ENCODE results near the gene CDH15. TPM values are rescaled to one million over a fixed set of nuclear protein-coding genes. Genes with fewer than 3 reads are reported as not detected.

CDH15 gene
- polyA plus RNA-seq, 1 donor, result 1.1 TPM

DNA sequence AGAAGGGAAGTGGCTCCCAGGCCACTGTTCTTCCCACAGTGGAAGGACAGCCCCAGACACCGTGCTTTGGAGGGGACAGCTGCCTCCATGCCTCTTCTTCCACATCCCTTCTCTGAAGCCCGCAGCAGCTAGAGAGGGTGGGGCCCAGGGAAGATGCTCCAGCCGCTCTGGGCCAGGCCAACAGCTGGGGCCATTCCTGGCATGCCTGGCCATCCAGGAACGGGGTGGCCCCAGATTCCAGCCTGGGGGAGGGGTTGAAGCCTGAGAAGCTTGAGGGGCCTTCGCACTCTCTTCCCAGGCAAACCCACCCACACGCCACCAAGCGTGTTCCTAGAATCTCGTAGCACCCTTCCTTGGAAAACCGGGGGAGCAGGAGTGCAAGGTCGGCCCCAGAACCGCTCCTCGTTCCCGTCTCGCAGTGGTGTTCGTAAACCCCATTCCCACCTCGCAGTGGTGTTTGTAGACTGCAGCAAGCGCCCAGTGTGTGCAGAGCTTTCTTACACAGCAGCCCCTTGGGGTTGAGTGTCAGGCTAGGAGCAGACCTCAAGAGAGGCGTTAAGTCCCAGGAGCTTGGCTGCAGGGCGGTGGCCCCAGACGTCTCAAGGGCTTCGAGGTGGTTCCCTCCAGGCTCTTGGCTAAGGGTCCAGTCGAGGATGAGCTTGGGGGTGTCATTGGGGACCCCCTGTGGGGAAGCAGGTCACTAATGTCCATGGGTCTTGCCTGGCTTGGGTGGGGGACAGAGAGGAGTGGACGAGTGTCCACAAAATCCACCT, 2.7 kb downstream of the CDH15 start:
- no peak overlapping the region for H3K4me3 ChIP-seq (ENCODE audit: low read length)
- no peaks in the 10 kb centered on the region for H3K36me3 ChIP-seq (ENCODE audit: control insufficient read depth, insufficient read depth, low read length)
- no peak overlapping the region for H3K27ac ChIP-seq (ENCODE audit: low read length)
- peaks cover 43% of the 10 kb centered on the region for H3K27me3 ChIP-seq (ENCODE audit: control insufficient read depth, insufficient read depth, low read length)
- peaks cover 20% of the 10 kb centered on the region for H3K4me1 ChIP-seq (ENCODE audit: control insufficient read depth, insufficient read depth, low read length)
- H3K9me3 ChIP-seq (ENCODE audit: control insufficient read depth, low read depth, low read length), result peaks cover 3% of the 10 kb centered on the region
- no CpG with 5 or more reads among the region's 23 CpGs for WGBS (ENCODE audit: insufficient coverage, low lambda C conversion rate)
- DNase-seq, result no peak

DNA sequence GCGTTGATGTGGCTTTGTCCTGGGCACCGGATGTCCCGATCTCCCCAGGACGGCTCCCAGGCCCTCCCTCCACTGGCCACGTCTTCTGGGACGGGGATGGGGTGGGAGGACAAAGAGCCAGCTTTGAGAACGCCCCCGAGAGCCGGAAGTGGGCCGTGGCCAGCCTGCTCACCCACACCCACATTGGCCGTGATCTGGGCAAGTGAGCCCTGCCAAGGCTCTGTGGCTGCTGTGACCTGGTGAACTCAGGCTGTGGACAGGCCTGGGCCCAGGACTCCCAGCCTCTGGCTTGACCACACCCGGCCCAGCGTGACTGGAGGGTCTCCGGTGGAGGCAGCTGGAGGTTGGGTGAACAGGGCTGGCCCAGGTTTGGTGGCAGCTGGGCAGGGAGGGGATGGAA, 3.3 kb downstream of the CDH15 start:
- H3K27me3 ChIP-seq (ENCODE audit: control insufficient read depth, insufficient read depth, low read length), result peaks cover 37% of the 10 kb centered on the region
- no CpG with 5 or more reads among the region's 14 CpGs for WGBS (ENCODE audit: insufficient coverage, low lambda C conversion rate)

DNA sequence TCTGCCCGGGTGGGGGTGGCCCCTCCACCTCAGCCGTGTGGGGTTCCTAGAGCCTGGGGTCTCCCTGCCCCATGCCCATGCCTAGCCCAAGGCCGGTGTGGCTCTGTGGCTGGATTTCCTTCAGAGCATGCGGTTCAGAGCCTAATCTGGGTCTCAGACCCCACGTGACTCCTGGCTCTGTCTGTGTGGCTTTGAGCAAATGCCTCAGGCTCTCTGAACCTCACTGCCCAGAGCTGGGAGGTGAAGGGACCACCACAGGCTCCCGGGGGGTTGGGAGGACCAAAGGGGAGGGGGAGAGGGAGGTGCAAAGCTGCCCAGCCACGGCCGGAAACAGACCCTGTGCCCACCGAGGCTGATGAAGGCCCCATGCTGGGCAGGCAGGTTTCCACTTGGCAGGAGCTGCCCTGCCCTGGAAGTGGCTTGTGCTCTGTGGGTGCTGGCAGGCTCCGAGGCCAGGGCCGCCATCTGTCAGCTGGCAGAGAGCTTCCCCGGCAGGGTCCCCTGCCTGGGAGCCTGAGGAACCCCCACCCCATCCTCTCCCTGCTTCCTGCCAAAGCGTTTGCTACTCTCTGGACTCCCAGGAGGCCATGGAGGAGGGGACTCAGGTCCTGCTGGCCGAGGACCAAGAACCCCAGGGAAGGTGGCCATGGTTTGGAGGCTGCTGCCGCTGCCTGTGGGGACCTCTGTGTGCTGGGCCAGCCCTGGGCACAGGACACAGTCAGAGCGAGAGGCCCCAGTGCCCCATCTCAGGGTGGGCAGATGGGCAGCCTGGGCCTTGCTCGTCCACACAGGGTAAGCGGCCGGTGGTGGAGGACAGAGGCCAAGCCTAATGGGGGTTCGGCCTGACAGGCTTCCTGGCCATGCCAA, 4.0 kb downstream of the CDH15 start:
- peaks cover 31% of the 10 kb centered on the region for H3K27me3 ChIP-seq (ENCODE audit: control insufficient read depth, insufficient read depth, low read length)
- no CpG with 5 or more reads among the region's 20 CpGs for WGBS (ENCODE audit: insufficient coverage, low lambda C conversion rate)
- peaks cover 15% of the 10 kb centered on the region for H3K4me1 ChIP-seq (ENCODE audit: control insufficient read depth, insufficient read depth, low read length)

More for the DNA sequence above, 3.3 kb downstream of the CDH15 start:
- DNase-seq, result no peak
- Histone ChIP-seq H3K36me3 (ENCODE audit: control insufficient read depth, insufficient read depth, low read length) (no peaks in the 10 kb centered on the region), H3K4me1 (ENCODE audit: control insufficient read depth, insufficient read depth, low read length) (peaks cover 20% of the 10 kb centered on the region), H3K27ac (ENCODE audit: low read length) (no peak overlapping the region), H3K4me3 (ENCODE audit: low read length) (no peak overlapping the region), H3K9me3 (ENCODE audit: control insufficient read depth, low read depth, low read length) (peaks cover 3% of the 10 kb centered on the region)

DNA sequence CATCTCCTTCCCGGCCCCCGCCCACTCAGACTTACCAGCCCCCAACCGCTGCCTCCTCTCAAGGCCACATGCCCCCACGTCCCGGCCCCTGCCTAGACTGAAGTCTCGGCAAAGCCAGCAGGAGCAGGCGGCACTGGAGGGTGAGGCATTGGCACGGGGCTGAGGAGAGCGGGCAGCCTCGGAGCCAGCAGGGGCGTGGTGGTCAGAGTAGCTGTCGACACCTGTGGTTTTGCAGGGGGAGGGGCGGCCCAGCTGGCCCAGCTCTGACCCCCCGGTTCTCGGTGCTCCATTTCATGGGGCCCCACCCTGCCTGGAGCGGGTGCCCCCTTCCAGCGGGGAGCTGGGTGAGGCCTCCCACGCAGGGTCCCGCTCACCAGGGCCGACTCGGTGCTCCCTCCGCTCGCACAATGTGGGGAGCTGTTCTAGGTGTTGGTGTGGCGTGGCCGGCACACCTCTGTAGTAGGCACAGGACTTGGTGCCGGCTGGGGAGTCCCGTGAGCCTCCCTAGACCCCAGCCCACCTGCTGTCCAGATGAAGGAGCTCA, 4.7 kb downstream of the CDH15 start:
- H3K27me3 ChIP-seq (ENCODE audit: control insufficient read depth, insufficient read depth, low read length), result peaks cover 28% of the 10 kb centered on the region
- no peak overlapping the region for H3K27ac ChIP-seq (ENCODE audit: low read length)
- H3K4me1 ChIP-seq (ENCODE audit: control insufficient read depth, insufficient read depth, low read length), result peaks cover 10% of the 10 kb centered on the region
- WGBS (ENCODE audit: insufficient coverage, low lambda C conversion rate), result no CpG with 5 or more reads among the region's 27 CpGs
- no peaks in the 10 kb centered on the region for H3K36me3 ChIP-seq (ENCODE audit: control insufficient read depth, insufficient read depth, low read length)
- peaks cover 3% of the 10 kb centered on the region for H3K9me3 ChIP-seq (ENCODE audit: control insufficient read depth, low read depth, low read length)
- no peak for DNase-seq
- H3K4me3 ChIP-seq (ENCODE audit: low read length), result no peak overlapping the region

More for the DNA sequence above, 4.0 kb downstream of the CDH15 start:
- DNase-seq, result no peak
- Histone ChIP-seq H3K27ac (ENCODE audit: low read length) (no peak overlapping the region), H3K4me3 (ENCODE audit: low read length) (no peak overlapping the region), H3K36me3 (ENCODE audit: control insufficient read depth, insufficient read depth, low read length) (no peaks in the 10 kb centered on the region), H3K9me3 (ENCODE audit: control insufficient read depth, low read depth, low read length) (peaks cover 3% of the 10 kb centered on the region)

DNA sequence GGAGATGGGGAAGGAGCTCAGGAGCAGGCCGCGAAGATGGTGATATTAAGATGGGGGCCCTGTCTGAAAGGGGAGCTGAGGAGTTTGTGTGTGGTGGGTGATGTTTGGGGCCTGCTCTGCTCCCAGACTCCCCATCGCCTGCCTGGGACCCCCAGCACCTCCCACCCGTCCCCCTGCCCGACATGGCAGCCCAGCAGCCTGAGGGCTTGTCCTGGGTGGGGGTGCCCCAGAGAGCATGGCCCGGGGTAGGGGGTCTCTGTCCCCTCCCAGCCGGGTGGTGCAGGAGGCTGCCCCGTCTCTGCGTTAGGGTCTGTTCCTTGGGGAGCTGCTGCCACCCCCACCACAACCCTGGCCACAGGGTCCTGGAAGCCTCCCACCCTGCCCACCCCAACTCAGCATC, 5.2 kb downstream of the CDH15 start:
- peaks cover 27% of the 10 kb centered on the region for H3K27me3 ChIP-seq (ENCODE audit: control insufficient read depth, insufficient read depth, low read length)
- H3K4me3 ChIP-seq (ENCODE audit: low read length), result no peak overlapping the region
- DNase-seq, result no peak
- H3K36me3 ChIP-seq (ENCODE audit: control insufficient read depth, insufficient read depth, low read length), result no peaks in the 10 kb centered on the region
- peaks cover 8% of the 10 kb centered on the region for H3K4me1 ChIP-seq (ENCODE audit: control insufficient read depth, insufficient read depth, low read length)
- H3K9me3 ChIP-seq (ENCODE audit: control insufficient read depth, low read depth, low read length), result peaks cover 3% of the 10 kb centered on the region
- WGBS (ENCODE audit: insufficient coverage, low lambda C conversion rate), result no CpG with 5 or more reads among the region's 9 CpGs
- no peak overlapping the region for H3K27ac ChIP-seq (ENCODE audit: low read length)

DNA sequence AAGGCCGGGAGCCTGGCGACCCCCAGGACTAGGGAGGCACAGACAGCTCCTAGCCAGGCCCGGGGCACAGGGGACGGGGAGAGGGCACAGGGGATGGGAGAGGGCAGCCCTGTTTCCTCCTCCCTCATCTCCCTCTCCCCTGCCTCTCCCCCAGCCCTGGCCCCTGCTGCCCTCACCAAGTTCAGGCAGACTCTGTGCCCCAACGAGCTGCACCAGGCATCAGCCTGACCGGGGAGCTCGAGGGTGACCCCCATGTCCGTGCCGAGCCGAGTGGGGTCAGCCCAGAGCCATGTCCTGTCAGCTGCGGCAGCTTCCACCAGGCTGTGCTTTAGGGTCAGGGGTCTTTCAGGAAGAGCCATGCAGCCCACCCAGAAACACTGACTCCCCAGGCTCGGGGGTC, 6.0 kb downstream of the CDH15 start:
- Histone ChIP-seq H3K27ac (ENCODE audit: low read length) (no peak overlapping the region), H3K9me3 (ENCODE audit: control insufficient read depth, low read depth, low read length) (peaks cover 3% of the 10 kb centered on the region), H3K36me3 (ENCODE audit: control insufficient read depth, insufficient read depth, low read length) (no peaks in the 10 kb centered on the region), H3K4me1 (ENCODE audit: control insufficient read depth, insufficient read depth, low read length) (peaks cover under 1% of the 10 kb centered on the region), H3K27me3 (ENCODE audit: control insufficient read depth, insufficient read depth, low read length) (peaks cover 19% of the 10 kb centered on the region), H3K4me3 (ENCODE audit: low read length) (no peak overlapping the region)
- WGBS (ENCODE audit: insufficient coverage, low lambda C conversion rate), result no CpG with 5 or more reads among the region's 12 CpGs
- DNase-seq, result no peak

DNA sequence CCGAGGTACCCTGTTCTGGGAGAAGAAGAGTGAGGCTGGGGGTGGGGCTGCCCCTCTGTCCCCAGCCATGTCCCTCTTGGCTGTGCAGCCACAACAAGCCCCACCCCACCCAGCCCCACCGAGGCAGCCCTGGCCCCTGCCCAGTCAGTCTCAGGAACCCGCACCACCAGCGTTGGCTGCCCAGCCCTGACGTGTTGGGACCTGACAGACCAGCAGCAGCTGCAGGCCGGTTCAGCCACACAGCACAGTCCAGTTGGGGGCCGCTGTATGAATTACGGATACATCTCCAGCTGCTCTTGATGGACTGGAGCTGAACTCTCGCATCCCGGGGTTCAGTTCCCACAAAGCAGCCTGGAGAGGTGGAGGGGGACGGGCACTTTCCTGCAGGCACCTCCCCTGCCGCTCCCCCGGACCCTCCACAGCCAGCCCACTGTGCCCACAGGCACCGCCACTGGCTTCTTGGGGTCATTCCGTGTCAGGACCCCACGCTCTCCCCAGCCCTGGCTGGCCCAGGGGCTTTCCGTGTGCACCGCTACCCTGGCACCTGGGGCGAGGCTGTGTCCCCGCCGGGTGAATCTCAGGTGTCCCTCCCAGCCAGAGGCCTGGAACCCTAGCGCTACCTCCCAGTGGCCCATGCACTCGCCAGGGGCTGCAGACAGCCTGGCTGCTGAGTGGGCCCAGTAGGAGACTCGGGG, 7.1 kb downstream of the CDH15 start:
- H3K36me3 ChIP-seq (ENCODE audit: control insufficient read depth, insufficient read depth, low read length), result no peaks in the 10 kb centered on the region
- no CpG with 5 or more reads among the region's 24 CpGs for WGBS (ENCODE audit: insufficient coverage, low lambda C conversion rate)
- DNase-seq, result no peak
- peaks cover 8% of the 10 kb centered on the region for H3K27me3 ChIP-seq (ENCODE audit: control insufficient read depth, insufficient read depth, low read length)
- H3K9me3 ChIP-seq (ENCODE audit: control insufficient read depth, low read depth, low read length), result no peaks in the 10 kb centered on the region
- no peak overlapping the region for H3K4me3 ChIP-seq (ENCODE audit: low read length)
- no peak overlapping the region for H3K27ac ChIP-seq (ENCODE audit: low read length)
- H3K4me1 ChIP-seq (ENCODE audit: control insufficient read depth, insufficient read depth, low read length), result no peaks in the 10 kb centered on the region

DNA sequence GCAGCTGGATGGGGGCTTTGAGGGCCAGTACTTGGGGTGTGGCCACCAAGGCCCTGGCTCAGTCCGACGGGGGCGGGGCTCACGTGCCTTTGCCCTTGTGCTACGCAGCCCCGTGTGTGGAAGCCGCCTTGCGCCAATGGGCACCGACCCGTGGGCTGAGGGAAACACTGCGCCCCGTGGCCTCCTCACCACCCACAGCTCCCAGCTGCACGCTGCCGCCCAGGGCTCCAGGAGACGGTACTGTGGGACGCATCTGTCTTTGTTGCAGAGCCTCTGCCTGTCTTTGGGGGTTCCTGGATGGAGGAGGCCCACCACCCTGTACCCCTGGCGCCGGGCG, 7.6 kb downstream of the CDH15 start:
- Histone ChIP-seq H3K9me3 (ENCODE audit: control insufficient read depth, low read depth, low read length) (no peaks in the 10 kb centered on the region), H3K27ac (ENCODE audit: low read length) (no peak overlapping the region), H3K27me3 (ENCODE audit: control insufficient read depth, insufficient read depth, low read length) (peaks cover 11% of the 10 kb centered on the region), H3K4me1 (ENCODE audit: control insufficient read depth, insufficient read depth, low read length) (no peaks in the 10 kb centered on the region), H3K36me3 (ENCODE audit: control insufficient read depth, insufficient read depth, low read length) (no peaks in the 10 kb centered on the region), H3K4me3 (ENCODE audit: low read length) (no peak overlapping the region)
- no CpG with 5 or more reads among the region's 19 CpGs for WGBS (ENCODE audit: insufficient coverage, low lambda C conversion rate)
- DNase-seq, result no peak

DNA sequence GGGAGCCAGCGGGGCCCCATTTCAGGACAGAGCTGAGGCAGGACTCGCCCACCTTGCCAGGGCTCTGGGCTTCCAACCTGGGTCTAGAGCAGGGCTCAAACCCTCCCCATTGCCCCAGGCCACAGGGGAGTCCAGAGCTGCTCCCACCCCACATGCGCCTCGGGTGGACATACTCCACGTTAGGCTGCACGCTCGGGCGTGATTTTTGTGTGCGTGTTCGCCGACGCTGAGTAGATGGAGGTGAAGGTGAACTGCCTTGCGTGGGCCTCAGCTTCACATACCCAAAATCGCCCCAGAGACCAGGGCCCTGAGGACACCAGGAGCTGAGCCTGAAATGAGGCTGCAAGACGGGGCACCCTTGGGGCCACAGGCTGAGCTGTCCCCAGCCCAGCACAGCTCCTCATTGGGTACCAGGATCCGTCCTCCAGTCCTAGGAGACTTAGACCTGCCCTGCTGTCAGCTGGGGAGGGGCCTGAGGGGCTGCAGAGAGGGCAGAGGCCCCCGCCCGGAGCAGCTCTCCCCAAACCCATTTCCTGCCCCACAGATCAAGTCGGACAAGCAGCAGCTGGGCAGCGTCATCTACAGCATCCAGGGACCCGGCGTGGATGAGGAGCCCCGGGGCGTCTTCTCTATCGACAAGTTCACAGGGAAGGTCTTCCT, 8.2 kb downstream of the CDH15 start:
- no peaks in the 10 kb centered on the region for H3K36me3 ChIP-seq (ENCODE audit: control insufficient read depth, insufficient read depth, low read length)
- no peak overlapping the region for H3K4me3 ChIP-seq (ENCODE audit: low read length)
- H3K4me1 ChIP-seq (ENCODE audit: control insufficient read depth, insufficient read depth, low read length), result no peaks in the 10 kb centered on the region
- H3K27me3 ChIP-seq (ENCODE audit: control insufficient read depth, insufficient read depth, low read length), result peaks cover 9% of the 10 kb centered on the region
- DNase-seq, result no peak
- no peak overlapping the region for H3K27ac ChIP-seq (ENCODE audit: low read length)
- peaks cover under 1% of the 10 kb centered on the region for H3K9me3 ChIP-seq (ENCODE audit: control insufficient read depth, low read depth, low read length)
- no CpG with 5 or more reads among the region's 25 CpGs for WGBS (ENCODE audit: insufficient coverage, low lambda C conversion rate)

DNA sequence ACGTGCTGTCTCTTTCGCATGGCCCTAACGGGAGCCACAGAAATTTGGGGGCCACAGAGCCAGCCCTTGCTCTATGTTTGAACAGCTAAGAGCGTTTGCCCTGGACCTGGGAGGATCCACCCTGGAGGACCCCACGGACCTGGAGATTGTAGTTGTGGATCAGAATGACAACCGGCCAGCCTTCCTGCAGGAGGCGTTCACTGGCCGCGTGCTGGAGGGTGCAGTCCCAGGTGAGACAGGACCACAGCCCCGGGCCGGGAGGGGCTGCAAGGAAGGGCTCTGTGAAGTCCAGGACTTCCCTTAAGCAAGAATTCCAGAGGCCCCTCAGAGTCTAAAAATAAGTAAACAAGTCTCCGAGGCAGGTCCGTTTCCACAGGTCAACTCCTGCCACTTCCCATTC, 11.9 kb downstream of the CDH15 start:
- H3K36me3 ChIP-seq (ENCODE audit: control insufficient read depth, insufficient read depth, low read length), result no peaks in the 10 kb centered on the region
- H3K9me3 ChIP-seq (ENCODE audit: control insufficient read depth, low read depth, low read length), result peaks cover 4% of the 10 kb centered on the region
- WGBS (ENCODE audit: insufficient coverage, low lambda C conversion rate), result 0% methylated on average over 1 of the region's 13 CpGs
- no peaks in the 10 kb centered on the region for H3K4me1 ChIP-seq (ENCODE audit: control insufficient read depth, insufficient read depth, low read length)
- H3K27me3 ChIP-seq (ENCODE audit: control insufficient read depth, insufficient read depth, low read length), result peaks cover 17% of the 10 kb centered on the region
- no peak for DNase-seq
- no peak overlapping the region for H3K4me3 ChIP-seq (ENCODE audit: low read length)
- no peak overlapping the region for H3K27ac ChIP-seq (ENCODE audit: low read length)
